ENCODE measurements around the gene REV3L. TPM values are rescaled to one million over a fixed set of nuclear protein-coding genes. Genes with fewer than 3 reads are reported as not detected.

Gene REV3L
- total RNA-seq, 1 donor from 2014 or later = 40.5 TPM

GRCh38 chr6:111503194-111503593 lies 20.2 kb upstream of the REV3L start:
- TF ChIP-seq CTCF (IDR thresholded peaks at IDR 0.05; ENCODE audit: unreplicated experiment) = no peak
- Mint-ChIP-seq H3K27ac (peak overlapping the region; percentile 94), H3K9me3 (ENCODE audit: low read depth) (peaks cover 14% of the 10 kb centered on the region), H3K4me1 (ENCODE audit: low read depth) (peaks cover 18% of the 10 kb centered on the region), H3K27me3 (no peaks in the 10 kb centered on the region), H3K4me3 (ENCODE audit: low read depth) (peak overlapping the region; percentile 1), H3K36me3 (ENCODE audit: insufficient read depth) (peaks cover 20% of the 10 kb centered on the region)
- DNase-seq (ENCODE audit: low spot score, unreplicated experiment) = no peak

- H3K4me3 Mint-ChIP-seq (ENCODE audit: low read depth) = no peak overlapping the region
- DNase-seq (ENCODE audit: low spot score, unreplicated experiment) = no peak
- H3K9me3 Mint-ChIP-seq (ENCODE audit: low read depth) = peaks cover 14% of the 10 kb centered on the region
- no peak for TF ChIP-seq CTCF (IDR thresholded peaks at IDR 0.05; ENCODE audit: unreplicated experiment)
- peaks cover 20% of the 10 kb centered on the region for H3K36me3 Mint-ChIP-seq (ENCODE audit: insufficient read depth)
- H3K27ac Mint-ChIP-seq = no peak overlapping the region
- peaks cover 21% of the 10 kb centered on the region for H3K4me1 Mint-ChIP-seq (ENCODE audit: low read depth)
- H3K27me3 Mint-ChIP-seq = no peaks in the 10 kb centered on the region
Observed at GRCh38 chr6:111502154-111502553, 19.1 kb upstream of the REV3L start.

- Mint-ChIP-seq H3K4me1 (ENCODE audit: low read depth) (peaks cover 18% of the 10 kb centered on the region), H3K36me3 (ENCODE audit: insufficient read depth) (peaks cover 7% of the 10 kb centered on the region), H3K27me3 (no peaks in the 10 kb centered on the region), H3K27ac (no peak overlapping the region), H3K9me3 (ENCODE audit: low read depth) (peaks cover 3% of the 10 kb centered on the region), H3K4me3 (ENCODE audit: low read depth) (no peak overlapping the region)
- DNase-seq (ENCODE audit: low spot score, unreplicated experiment) = no peak
- no peak for TF ChIP-seq CTCF (IDR thresholded peaks at IDR 0.05; ENCODE audit: unreplicated experiment)
Observed at GRCh38 chr6:111499269-111499793, 16.3 kb upstream of the REV3L start.

- Mint-ChIP-seq H3K27me3 (no peaks in the 10 kb centered on the region), H3K4me1 (ENCODE audit: low read depth) (peaks cover 5% of the 10 kb centered on the region), H3K4me3 (ENCODE audit: low read depth) (no peak overlapping the region), H3K27ac (no peak overlapping the region), H3K36me3 (ENCODE audit: insufficient read depth) (peaks cover 2% of the 10 kb centered on the region), H3K9me3 (ENCODE audit: low read depth) (no peaks in the 10 kb centered on the region)
- no peak for DNase-seq (ENCODE audit: low spot score, unreplicated experiment)
- TF ChIP-seq CTCF (IDR thresholded peaks at IDR 0.05; ENCODE audit: unreplicated experiment) = no peak
Observed at GRCh38 chr6:111494951-111495635, 12.1 kb upstream of the REV3L start.

- no peaks in the 10 kb centered on the region for H3K9me3 Mint-ChIP-seq (ENCODE audit: low read depth)
- no peak overlapping the region for H3K4me3 Mint-ChIP-seq (ENCODE audit: low read depth)
- H3K27me3 Mint-ChIP-seq = no peaks in the 10 kb centered on the region
- no peak for TF ChIP-seq CTCF (IDR thresholded peaks at IDR 0.05; ENCODE audit: unreplicated experiment)
- H3K4me1 Mint-ChIP-seq (ENCODE audit: low read depth) = peaks cover 2% of the 10 kb centered on the region
- H3K27ac Mint-ChIP-seq = no peak overlapping the region
- no peak for DNase-seq (ENCODE audit: low spot score, unreplicated experiment)
- peaks cover 9% of the 10 kb centered on the region for H3K36me3 Mint-ChIP-seq (ENCODE audit: insufficient read depth)
Observed at GRCh38 chr6:111492499-111492898, 9.5 kb upstream of the REV3L start.

Measured in progenitor cell of endocrine pancreas (in vitro differentiated cells).